Activated naive CD8-positive, alpha-beta T cell treated with anti-CD3 and anti-CD28 coated beads for 36 hours (primary cell): ENCODE results near the gene CPED1. TPM values are rescaled to one million over a fixed set of nuclear protein-coding genes. Genes with fewer than 3 reads are reported as not detected.

Experiments
- DNase-seq: peaks from one replicate; pipeline ENCODE4 v3.0.0; 2021
- H3K27ac Mint-ChIP-seq: one replicate; pipeline ENCODE4 v1.8.0; 2022; ENCODE audit warnings: mild to moderate bottlenecking, moderate library complexity, mixed read lengths
- H3K27me3 Mint-ChIP-seq: one replicate; pipeline ENCODE4 v1.8.0; 2022; ENCODE audit warnings: mild to moderate bottlenecking, mixed read lengths
- H3K36me3 Mint-ChIP-seq: one replicate; pipeline ENCODE4 v1.8.0; 2021; ENCODE audit warnings: mild to moderate bottlenecking, mixed read lengths
- H3K4me1 Mint-ChIP-seq: one replicate; pipeline ENCODE4 v1.8.0; 2021; ENCODE audit warnings: mixed read lengths
- H3K4me3 Mint-ChIP-seq: one replicate; pipeline ENCODE4 v1.8.0; 2022; ENCODE audit warnings: mild to moderate bottlenecking, moderate library complexity, mixed read lengths
- H3K9me3 Mint-ChIP-seq: one replicate; pipeline ENCODE4 v1.8.0; 2022; ENCODE audit warnings: mixed read lengths
- total RNA-seq, 2 experiments: library from RNA; stranded (reverse); gene quantifications; one replicate each; pipeline ENCODE4 v1.2.3, GENCODE V29; 2021

Gene CPED1
- total RNA-seq, 2 experiments from 2014 or later: not detected

DNA sequence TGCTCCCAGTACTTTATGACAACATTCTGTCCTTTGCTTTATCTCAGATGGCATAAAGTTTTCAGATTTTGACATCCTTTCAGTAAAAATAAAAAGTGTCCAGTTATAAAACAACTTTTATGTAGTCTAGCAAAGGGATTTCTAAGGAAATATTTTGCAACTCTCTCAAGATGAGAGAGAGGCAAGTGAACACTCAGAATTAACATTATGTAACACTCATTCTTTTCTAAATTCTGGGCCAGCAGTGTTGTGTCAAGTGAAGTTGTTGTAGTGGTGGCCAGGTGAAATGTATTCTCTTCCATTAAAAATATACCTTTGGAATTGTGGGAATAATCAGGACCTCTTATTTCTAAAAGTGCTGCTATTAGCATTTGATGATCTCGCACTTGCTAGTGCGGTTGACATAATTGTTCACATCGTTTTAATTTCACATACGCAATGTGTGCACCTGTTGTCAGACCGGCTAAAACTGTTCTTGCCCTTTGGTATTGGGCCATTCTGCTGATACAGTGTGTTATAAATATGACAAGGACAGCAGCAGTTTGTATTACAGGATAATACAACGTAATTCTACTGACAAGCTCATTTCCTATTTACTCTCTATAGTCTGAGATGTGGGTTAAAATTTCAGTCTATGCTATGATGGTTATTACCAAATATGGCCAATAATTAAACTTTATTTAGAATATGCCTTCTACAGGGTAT, 23.8 kb downstream of the CPED1 start:
- peaks cover 5% of the 10 kb centered on the region for H3K27me3 Mint-ChIP-seq
- no peak for DNase-seq
- H3K27ac Mint-ChIP-seq: no peak overlapping the region
- no peak overlapping the region for H3K4me3 Mint-ChIP-seq
- no peaks in the 10 kb centered on the region for H3K36me3 Mint-ChIP-seq
- no peaks in the 10 kb centered on the region for H3K4me1 Mint-ChIP-seq
- H3K9me3 Mint-ChIP-seq: no peaks in the 10 kb centered on the region

DNA sequence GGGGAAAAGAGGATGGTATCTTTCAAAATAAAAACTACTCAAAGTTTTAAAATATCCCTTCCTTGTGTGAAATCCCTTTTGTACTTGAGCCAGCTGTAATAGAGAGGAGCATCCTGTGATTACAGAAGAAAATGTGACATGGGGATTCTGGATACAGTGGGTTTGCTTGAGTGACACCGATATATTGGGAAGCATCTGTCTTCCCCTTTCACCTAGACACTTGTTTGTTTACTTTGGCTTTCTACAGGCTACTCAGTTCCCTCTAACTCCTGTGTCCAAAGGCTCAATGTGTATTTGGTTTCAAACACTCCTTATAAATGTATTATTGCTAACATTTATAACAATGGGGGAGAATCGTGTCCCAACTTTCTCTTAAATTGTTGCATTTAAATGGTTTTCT, 24.4 kb downstream of the CPED1 start:
- H3K27ac Mint-ChIP-seq: no peak overlapping the region
- no peaks in the 10 kb centered on the region for H3K36me3 Mint-ChIP-seq

GRCh38 chr7:121015560-121015959, 27.0 kb downstream of the CPED1 start:
- Mint-ChIP-seq H3K27me3 (no peaks in the 10 kb centered on the region), H3K27ac (no peak overlapping the region), H3K4me3 (no peak overlapping the region), H3K4me1 (no peaks in the 10 kb centered on the region), H3K9me3 (no peaks in the 10 kb centered on the region), H3K36me3 (no peaks in the 10 kb centered on the region)
- no peak for DNase-seq

More for the DNA sequence above, 24.4 kb downstream of the CPED1 start:
- Mint-ChIP-seq H3K9me3 (no peaks in the 10 kb centered on the region), H3K4me3 (no peak overlapping the region), H3K4me1 (no peaks in the 10 kb centered on the region), H3K27me3 (peaks cover 5% of the 10 kb centered on the region)
- no peak for DNase-seq

DNA sequence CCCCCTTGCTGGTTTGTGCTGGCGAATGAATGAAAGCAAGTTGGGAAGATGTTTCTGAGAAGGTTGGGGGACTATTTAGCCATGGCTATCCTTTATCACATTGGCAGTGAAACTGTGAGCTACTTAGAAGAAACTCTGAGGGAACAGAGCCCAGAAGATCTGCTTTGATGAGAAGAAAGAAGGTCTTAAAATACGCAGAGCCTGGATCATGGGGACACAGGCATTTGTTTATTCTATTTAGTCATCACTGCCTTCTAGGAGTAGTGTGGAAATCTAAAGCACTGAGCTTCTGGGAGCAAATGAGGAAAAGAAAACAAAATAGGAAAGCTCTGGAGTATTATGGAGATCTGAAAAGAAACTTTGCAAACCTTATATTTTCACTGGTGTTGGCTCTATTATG, 28.5 kb downstream of the CPED1 start:
- H3K9me3 Mint-ChIP-seq: no peaks in the 10 kb centered on the region
- no peak overlapping the region for H3K4me3 Mint-ChIP-seq
- no peak overlapping the region for H3K27ac Mint-ChIP-seq
- H3K36me3 Mint-ChIP-seq: no peaks in the 10 kb centered on the region
- DNase-seq: no peak
- H3K4me1 Mint-ChIP-seq: no peaks in the 10 kb centered on the region
- no peaks in the 10 kb centered on the region for H3K27me3 Mint-ChIP-seq

GRCh38 chr7:121017586-121017985, 29.1 kb downstream of the CPED1 start:
- H3K9me3 Mint-ChIP-seq: no peaks in the 10 kb centered on the region
- H3K27ac Mint-ChIP-seq: no peak overlapping the region
- H3K36me3 Mint-ChIP-seq: no peaks in the 10 kb centered on the region
- H3K27me3 Mint-ChIP-seq: no peaks in the 10 kb centered on the region
- H3K4me3 Mint-ChIP-seq: no peak overlapping the region
- no peaks in the 10 kb centered on the region for H3K4me1 Mint-ChIP-seq
- no peak for DNase-seq

GRCh38 chr7:121019018-121019417, 30.5 kb downstream of the CPED1 start:
- H3K4me1 Mint-ChIP-seq: no peaks in the 10 kb centered on the region
- H3K27ac Mint-ChIP-seq: no peak overlapping the region
- H3K9me3 Mint-ChIP-seq: no peaks in the 10 kb centered on the region
- DNase-seq: no peak
- H3K36me3 Mint-ChIP-seq: no peaks in the 10 kb centered on the region
- H3K4me3 Mint-ChIP-seq: no peak overlapping the region
- H3K27me3 Mint-ChIP-seq: no peaks in the 10 kb centered on the region

DNA sequence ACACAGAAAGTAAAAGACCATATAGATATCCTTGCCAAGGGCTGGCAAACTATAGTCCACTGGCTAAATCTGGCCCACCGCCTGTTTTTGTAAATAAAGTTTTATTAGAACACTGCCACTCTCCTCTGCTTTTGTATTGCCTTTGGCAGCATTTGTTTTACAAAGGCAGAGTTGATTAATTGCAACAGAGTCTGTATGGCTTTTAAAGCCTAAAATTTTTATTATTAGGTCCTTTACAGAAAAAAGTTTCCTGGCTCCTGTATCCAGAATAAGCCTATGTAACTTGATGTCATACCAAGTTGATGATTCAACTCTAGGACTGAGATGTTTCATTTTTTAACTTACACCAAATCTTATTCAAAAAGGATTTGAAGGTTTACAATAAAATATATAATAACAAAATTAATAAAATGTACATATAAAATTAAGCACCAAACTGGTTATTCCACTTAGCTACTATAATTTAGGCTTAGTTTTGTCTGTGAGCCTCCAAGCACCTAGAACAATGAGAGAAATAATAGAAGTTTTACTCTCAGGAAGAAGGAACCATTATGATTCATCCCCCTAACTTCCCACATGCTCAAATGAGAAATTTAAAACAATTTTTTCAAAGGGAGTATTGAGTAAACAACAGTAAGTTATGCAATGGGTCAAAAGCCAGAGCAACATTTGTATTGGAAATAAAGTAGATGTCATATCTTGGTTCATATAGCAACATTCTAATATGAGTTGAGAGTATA, 31.9 kb downstream of the CPED1 start:
- Mint-ChIP-seq H3K4me1 (no peaks in the 10 kb centered on the region), H3K27ac (no peak overlapping the region), H3K27me3 (no peaks in the 10 kb centered on the region), H3K4me3 (no peak overlapping the region), H3K9me3 (no peaks in the 10 kb centered on the region), H3K36me3 (no peaks in the 10 kb centered on the region)
- DNase-seq: no peak

- Mint-ChIP-seq H3K27ac (no peak overlapping the region), H3K4me1 (no peaks in the 10 kb centered on the region), H3K4me3 (no peak overlapping the region), H3K9me3 (peaks cover 1% of the 10 kb centered on the region), H3K27me3 (peaks cover 8% of the 10 kb centered on the region), H3K36me3 (no peaks in the 10 kb centered on the region)
- DNase-seq: no peak
Measured at GRCh38 chr7:121020989-121021969, 32.8 kb downstream of the CPED1 start.

GRCh38 chr7:121023194-121023593, 34.7 kb downstream of the CPED1 start:
- no peaks in the 10 kb centered on the region for H3K4me1 Mint-ChIP-seq
- no peak overlapping the region for H3K27ac Mint-ChIP-seq
- peaks cover 9% of the 10 kb centered on the region for H3K27me3 Mint-ChIP-seq
- no peak for DNase-seq
- H3K36me3 Mint-ChIP-seq: no peaks in the 10 kb centered on the region
- peaks cover 2% of the 10 kb centered on the region for H3K9me3 Mint-ChIP-seq
- no peak overlapping the region for H3K4me3 Mint-ChIP-seq

DNA sequence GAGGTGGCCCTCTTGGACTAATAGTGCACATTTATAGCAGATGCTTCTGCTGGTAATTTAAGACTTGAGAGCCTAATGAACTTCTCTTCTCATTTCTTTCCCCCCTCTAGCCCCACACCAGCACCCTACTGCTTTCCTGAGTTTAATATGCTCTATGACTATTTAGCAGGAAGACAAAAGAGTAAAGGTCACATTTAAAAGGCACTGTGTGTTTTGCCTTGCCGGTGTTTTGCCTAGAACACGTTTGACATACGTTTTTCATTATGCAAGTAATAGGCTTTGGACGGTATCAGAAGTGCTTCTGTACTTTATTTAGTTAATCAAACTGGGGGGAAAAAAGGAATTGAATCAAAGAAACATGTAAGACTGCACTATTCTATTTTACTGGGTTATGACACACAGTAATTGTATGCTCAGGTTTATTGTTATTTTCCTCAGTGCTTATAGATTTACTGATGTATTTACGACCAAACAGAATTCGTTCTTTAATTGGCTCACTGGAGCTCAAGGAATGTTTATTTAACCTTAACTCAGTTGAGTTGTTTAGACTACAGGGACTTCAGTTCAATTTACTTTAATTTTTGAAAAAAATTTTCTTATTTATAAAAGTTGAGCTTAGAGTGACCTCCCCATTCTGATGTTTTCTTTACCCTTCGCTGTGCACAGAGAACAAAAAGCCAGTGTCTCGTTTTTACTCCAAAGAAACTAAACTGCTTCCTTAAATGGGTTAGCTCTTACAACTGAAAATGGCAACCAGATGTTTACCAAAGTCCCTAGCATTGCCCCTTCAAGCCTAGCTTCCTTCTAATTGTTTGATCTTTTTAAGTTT, 35.4 kb downstream of the CPED1 start:
- Mint-ChIP-seq H3K9me3 (peaks cover 2% of the 10 kb centered on the region), H3K27me3 (peaks cover 9% of the 10 kb centered on the region), H3K4me3 (no peak overlapping the region), H3K4me1 (no peaks in the 10 kb centered on the region), H3K36me3 (no peaks in the 10 kb centered on the region), H3K27ac (no peak overlapping the region)
- no peak for DNase-seq

- no peaks in the 10 kb centered on the region for H3K4me1 Mint-ChIP-seq
- peaks cover 13% of the 10 kb centered on the region for H3K27me3 Mint-ChIP-seq
- H3K36me3 Mint-ChIP-seq: no peaks in the 10 kb centered on the region
- H3K27ac Mint-ChIP-seq: no peak overlapping the region
- H3K9me3 Mint-ChIP-seq: peaks cover 2% of the 10 kb centered on the region
- H3K4me3 Mint-ChIP-seq: no peak overlapping the region
- no peak for DNase-seq
Measured at GRCh38 chr7:121024611-121025010, 36.1 kb downstream of the CPED1 start.

DNA sequence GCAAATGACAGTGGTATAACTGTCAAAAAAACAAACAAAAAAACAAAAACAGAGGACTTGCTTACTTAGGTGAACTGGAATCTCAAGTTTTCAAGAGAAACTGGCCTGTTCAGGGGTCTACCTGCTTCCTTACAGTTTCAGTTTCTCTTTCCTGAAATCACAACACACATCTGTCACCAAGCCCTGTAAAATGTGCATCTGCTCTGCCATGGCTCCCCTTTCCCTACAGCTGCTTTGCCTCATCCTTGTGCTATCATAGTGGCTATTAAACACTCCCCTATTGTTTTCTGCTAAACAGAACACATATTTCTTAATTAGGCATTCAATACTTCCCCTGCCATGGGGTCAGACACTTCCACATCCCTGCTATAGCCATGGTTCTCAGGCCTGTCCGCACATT, 37.6 kb downstream of the CPED1 start:
- no peak overlapping the region for H3K4me3 Mint-ChIP-seq
- peaks cover 13% of the 10 kb centered on the region for H3K27me3 Mint-ChIP-seq
- H3K36me3 Mint-ChIP-seq: no peaks in the 10 kb centered on the region
- DNase-seq: no peak
- peaks cover 2% of the 10 kb centered on the region for H3K9me3 Mint-ChIP-seq
- no peak overlapping the region for H3K27ac Mint-ChIP-seq
- H3K4me1 Mint-ChIP-seq: no peaks in the 10 kb centered on the region

DNA sequence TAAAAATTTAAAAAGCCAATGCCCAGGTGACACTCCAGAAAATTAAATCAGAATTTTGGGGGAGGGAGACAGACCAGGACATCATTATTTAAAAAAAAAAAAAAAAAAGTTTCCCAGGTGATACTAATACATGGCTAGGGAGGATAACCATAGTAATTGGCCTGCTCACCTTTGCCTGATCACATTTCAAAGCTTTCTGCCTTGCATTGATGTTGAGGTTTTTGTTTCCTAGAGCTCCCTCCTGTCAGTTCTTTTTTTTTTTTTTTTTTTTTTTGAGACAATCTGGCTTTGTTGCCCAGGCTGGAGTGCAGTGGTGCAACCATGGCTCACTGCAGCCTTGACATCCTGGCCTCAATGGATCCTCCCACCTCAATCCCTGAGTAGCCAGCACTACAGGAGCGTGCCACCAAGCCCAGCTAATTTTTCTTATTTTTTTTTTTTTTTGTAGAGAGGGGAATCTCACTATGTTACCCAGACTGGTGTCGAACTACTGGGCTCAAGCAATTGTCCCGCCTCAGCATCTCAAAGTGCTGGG, 38.1 kb downstream of the CPED1 start:
- Mint-ChIP-seq H3K9me3 (peaks cover 2% of the 10 kb centered on the region), H3K4me1 (no peaks in the 10 kb centered on the region), H3K4me3 (no peak overlapping the region), H3K27ac (no peak overlapping the region), H3K27me3 (peaks cover 13% of the 10 kb centered on the region), H3K36me3 (no peaks in the 10 kb centered on the region)
- no peak for DNase-seq
